DOHH2 (cell line): ENCODE data around the gene COL1A1.

Experiments used
- CTCF ChIP-seq: fragments of 200-600 bp; sonication (generic); IDR thresholded peaks from one replicate; pipeline ENCODE4 v1.5.1; 2014; ENCODE audit warnings: antibody characterized with exemption, mild to moderate bottlenecking, low read depth, low read length; ENCODE audit not compliant: poor library complexity, severe bottlenecking
- EZH2phosphoT487 ChIP-seq: fragments of 200-600 bp; sonication (generic); IDR thresholded peaks from 2 replicates; pipeline ENCODE4 v1.6.1; 2017; ENCODE audit warnings: borderline replicate concordance, mild to moderate bottlenecking, antibody characterized with exemption, low read length, moderate library complexity, mixed read lengths

GRCh38 chr17:50166518-50167181 is 34.8 kb downstream of the COL1A1 start:
- TF ChIP-seq CTCF: no peak
- TF ChIP-seq EZH2phosphoT487: no peak
